WTC11 (cell line): ENCODE data around the gene MAST1. TPM values are rescaled to one million over a fixed set of nuclear protein-coding genes. Genes with fewer than 3 reads are reported as not detected.

Experiments
- ATAC-seq: fragments of 200-7000 bp; cut with Tn5 transposase; 2 replicates; pipeline ENCODE4 v1.10.0; 2021; ENCODE audit warnings: mild to moderate bottlenecking, moderate library complexity
- CTCF ChIA-PET: fragments of 300-600 bp; sonication (Branson Sonifier 250); formaldehyde crosslinking; loops from one replicate; lab custom pipeline; 2021; ENCODE audit warnings: antibody characterized with exemption; lab: Charles Lee
- POLR2A ChIA-PET: fragments of 350-600 bp; sonication (Branson Sonifier 250); formaldehyde crosslinking; loops from one replicate; lab custom pipeline; 2021; ENCODE audit warnings: antibody characterized with exemption; lab: Charles Lee
- DNase-seq: peaks from one replicate; pipeline ENCODE4 v3.0.0; 2021; ENCODE audit warnings: low spot score
- H3K27ac Mint-ChIP-seq: 2 replicates; pipeline ENCODE4 v1.8.0; 2021; ENCODE audit warnings: mixed read lengths
- H3K27me3 Mint-ChIP-seq: 2 replicates; pipeline ENCODE4 v1.8.0; 2021; ENCODE audit warnings: low read depth, mild to moderate bottlenecking, moderate library complexity, mixed read lengths
- H3K36me3 Mint-ChIP-seq: 2 replicates; pipeline ENCODE4 v1.8.0; 2021; ENCODE audit warnings: mixed read lengths
- H3K4me1 Mint-ChIP-seq: 2 replicates; pipeline ENCODE4 v1.8.0; 2022; ENCODE audit warnings: mixed read lengths
- H3K4me3 Mint-ChIP-seq: 2 replicates; pipeline ENCODE4 v1.8.0; 2021; ENCODE audit warnings: mild to moderate bottlenecking, moderate library complexity, mixed read lengths
- H3K9me3 Mint-ChIP-seq: 2 replicates; pipeline ENCODE4 v1.8.0; 2021; ENCODE audit warnings: mixed read lengths
- CBFB ChIP-seq: sonication (generic); formaldehyde crosslinking; IDR thresholded peaks from 2 replicates; pipeline ENCODE4 v1.8.1; 2022; ENCODE audit warnings: mild to moderate bottlenecking, low read depth, missing genetic modification reagents
- CREB1 ChIP-seq: sonication (generic); formaldehyde crosslinking; IDR thresholded peaks from 2 replicates; pipeline ENCODE4 v1.8.0; 2023; ENCODE audit warnings: mild to moderate bottlenecking, missing genetic modification reagents
- ELF4 ChIP-seq: sonication (generic); formaldehyde crosslinking; IDR thresholded peaks from 2 replicates; pipeline ENCODE4 v1.8.1; 2022; ENCODE audit warnings: low read depth, mild to moderate bottlenecking, moderate library complexity, missing genetic modification reagents
- FOXJ3 ChIP-seq: sonication (generic); formaldehyde crosslinking; IDR thresholded peaks from 2 replicates; pipeline ENCODE4 v1.9.0; 2021; ENCODE audit warnings: missing genetic modification reagents, mild to moderate bottlenecking, borderline replicate concordance
- GRHL2 ChIP-seq: fragments of 250-450 bp; sonication (Bioruptor Pico); IDR thresholded peaks from 2 replicates; pipeline ENCODE4 v1.8.0; 2022; ENCODE audit warnings: mild to moderate bottlenecking, moderate library complexity; ENCODE audit not compliant: insufficient replicate concordance, severe bottlenecking
- JUN ChIP-seq: sonication (generic); formaldehyde crosslinking; IDR thresholded peaks from 2 replicates; pipeline ENCODE4 v1.8.0; 2023; ENCODE audit warnings: mild to moderate bottlenecking, missing genetic modification reagents
- MYBL2 ChIP-seq: sonication (generic); formaldehyde crosslinking; IDR thresholded peaks from 2 replicates; pipeline ENCODE4 v1.8.1; 2023; ENCODE audit warnings: mild to moderate bottlenecking, moderate library complexity, missing genetic modification reagents
- SMAD4 ChIP-seq: sonication (generic); formaldehyde crosslinking; IDR thresholded peaks from 2 replicates; pipeline ENCODE4 v1.8.0; 2022; ENCODE audit warnings: mild to moderate bottlenecking, missing genetic modification reagents
- TEAD1 ChIP-seq: sonication (generic); formaldehyde crosslinking; IDR thresholded peaks from 2 replicates; pipeline ENCODE4 v1.8.0; 2022; ENCODE audit warnings: mild to moderate bottlenecking, missing genetic modification reagents
- TEAD4 ChIP-seq: sonication (generic); formaldehyde crosslinking; IDR thresholded peaks from 2 replicates; pipeline ENCODE4 v1.8.0; 2022; ENCODE audit warnings: mild to moderate bottlenecking, missing genetic modification reagents
- ZNF219 ChIP-seq: sonication (generic); formaldehyde crosslinking; IDR thresholded peaks from 2 replicates; pipeline ENCODE4 v1.8.0; 2023; ENCODE audit warnings: missing genetic modification reagents, mild to moderate bottlenecking, borderline replicate concordance
- ZNF263 ChIP-seq: sonication (generic); formaldehyde crosslinking; IDR thresholded peaks from 2 replicates; pipeline ENCODE4 v1.8.1; 2022; ENCODE audit warnings: low read depth, mild to moderate bottlenecking, moderate library complexity, missing genetic modification reagents
- ZNF512 ChIP-seq: sonication (generic); formaldehyde crosslinking; IDR thresholded peaks from 2 replicates; pipeline ENCODE4 v1.8.1; 2022; ENCODE audit warnings: missing genetic modification reagents, borderline replicate concordance
- total RNA-seq: library from RNA; stranded (reverse); gene quantifications from 3 replicates; pipeline ENCODE4 v1.2.3, GENCODE V29; 2021
- TF ChIP-seq, protein P1 (sequence below): sonication (generic); formaldehyde crosslinking; IDR thresholded peaks from 2 replicates; pipeline ENCODE4 v1.8.1; 2022; ENCODE audit warnings: low read depth, mild to moderate bottlenecking, moderate library complexity, missing genetic modification reagents, borderline replicate concordance
- TF ChIP-seq, protein P2 (sequence below): sonication (generic); formaldehyde crosslinking; IDR thresholded peaks from 2 replicates; pipeline ENCODE4 v1.8.0; 2023; ENCODE audit warnings: mild to moderate bottlenecking, missing genetic modification reagents
- TF ChIP-seq, protein P3 (sequence below): sonication (generic); formaldehyde crosslinking; IDR thresholded peaks from 2 replicates; pipeline ENCODE4 v1.8.0; 2022; ENCODE audit warnings: mild to moderate bottlenecking, missing genetic modification reagents
- TF ChIP-seq, protein P4 (sequence below): sonication (generic); formaldehyde crosslinking; IDR thresholded peaks from 2 replicates; pipeline ENCODE4 v1.8.1; 2023; ENCODE audit warnings: mild to moderate bottlenecking, missing genetic modification reagents, moderate library complexity
- TF ChIP-seq, protein P5 (sequence below): sonication (generic); formaldehyde crosslinking; IDR thresholded peaks from 2 replicates; pipeline ENCODE4 v1.8.1; 2023; ENCODE audit warnings: mild to moderate bottlenecking, missing genetic modification reagents, borderline replicate concordance

The MAST1 gene
- total RNA-seq, 1 experiment from 2014 or later, result 24.3 TPM

- H3K9me3 Mint-ChIP-seq, result no peaks in the 10 kb centered on the region
- TF ChIP-seq, protein P1, sequence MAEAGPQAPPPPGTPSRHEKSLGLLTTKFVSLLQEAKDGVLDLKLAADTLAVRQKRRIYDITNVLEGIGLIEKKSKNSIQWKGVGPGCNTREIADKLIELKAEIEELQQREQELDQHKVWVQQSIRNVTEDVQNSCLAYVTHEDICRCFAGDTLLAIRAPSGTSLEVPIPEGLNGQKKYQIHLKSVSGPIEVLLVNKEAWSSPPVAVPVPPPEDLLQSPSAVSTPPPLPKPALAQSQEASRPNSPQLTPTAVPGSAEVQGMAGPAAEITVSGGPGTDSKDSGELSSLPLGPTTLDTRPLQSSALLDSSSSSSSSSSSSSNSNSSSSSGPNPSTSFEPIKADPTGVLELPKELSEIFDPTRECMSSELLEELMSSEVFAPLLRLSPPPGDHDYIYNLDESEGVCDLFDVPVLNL (CRISPR knock-in tag), result no peak
- TF ChIP-seq CBFB (no peak), ZNF219 (CRISPR knock-in tag) (peak; percentile 11; the same call in 1 of the 2 replicates)
- TF ChIP-seq, all 79 proteins: peak for 1
- no peak for ATAC-seq
- Mint-ChIP-seq H3K4me3 (peak overlapping the region; percentile 84), H3K36me3 (no peaks in the 10 kb centered on the region), H3K27me3 (peaks cover 32% of the 10 kb centered on the region), H3K4me1 (peaks cover 32% of the 10 kb centered on the region), H3K27ac (peak overlapping the region; percentile 2; the same call in 1 of the 2 replicates)
- CTCF ChIA-PET, result interaction anchor here (1.1 to 14.0 kb wide), 8 partner anchors 10 to 95 kb away, joined by 3 to 341 read pairs (median 14); partner anchors contain the start of genes HOOK2, PRDX2 and THSD8
- DNase-seq, result no peak
- POLR2A ChIA-PET, result interaction anchor here (1.8 to 3.1 kb wide), 4 partner anchors 8 to 16 kb away, joined by 6 to 29 read pairs (median 12); partner anchors contain the start of genes HOOK2, PRDX2 and THSD8
Observed at GRCh38 chr19:12790628-12791344, 47.5 kb upstream of the MAST1 start.

DNA sequence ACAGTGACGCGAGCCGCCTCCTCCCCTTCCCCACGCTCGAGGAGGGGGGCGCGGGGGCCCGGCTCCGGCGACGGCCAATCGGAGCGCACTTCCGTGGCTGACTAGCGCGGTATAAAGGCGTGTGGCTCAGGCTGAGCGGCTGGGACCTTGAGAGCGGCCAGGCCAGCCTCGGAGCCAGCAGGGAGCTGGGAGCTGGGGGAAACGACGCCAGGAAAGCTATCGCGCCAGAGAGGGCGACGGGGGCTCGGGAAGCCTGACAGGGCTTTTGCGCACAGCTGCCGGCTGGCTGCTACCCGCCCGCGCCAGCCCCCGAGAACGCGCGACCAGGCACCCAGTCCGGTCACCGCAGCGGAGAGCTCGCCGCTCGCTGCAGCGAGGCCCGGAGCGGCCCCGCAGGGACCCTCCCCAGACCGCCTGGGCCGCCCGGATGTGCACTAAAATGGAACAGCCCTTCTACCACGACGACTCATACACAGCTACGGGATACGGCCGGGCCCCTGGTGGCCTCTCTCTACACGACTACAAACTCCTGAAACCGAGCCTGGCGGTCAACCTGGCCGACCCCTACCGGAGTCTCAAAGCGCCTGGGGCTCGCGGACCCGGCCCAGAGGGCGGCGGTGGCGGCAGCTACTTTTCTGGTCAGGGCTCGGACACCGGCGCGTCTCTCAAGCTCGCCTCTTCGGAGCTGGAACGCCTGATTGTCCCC lies 46.8 kb upstream of the MAST1 start, which contains the start of gene JUNB:
Gene JUNB (plus strand): TSS at position 142 of the 706 bp plus-strand sequence. CDS start 286 bp downstream, at position 428.
- peak within 1 kb of the TSS; percentile 84 for H3K4me3 Mint-ChIP-seq
- TF ChIP-seq TEAD1, result 0 out of 2 replicates have a peak, but pooled peaks have one; percentile 56
- TF ChIP-seq, protein P2, sequence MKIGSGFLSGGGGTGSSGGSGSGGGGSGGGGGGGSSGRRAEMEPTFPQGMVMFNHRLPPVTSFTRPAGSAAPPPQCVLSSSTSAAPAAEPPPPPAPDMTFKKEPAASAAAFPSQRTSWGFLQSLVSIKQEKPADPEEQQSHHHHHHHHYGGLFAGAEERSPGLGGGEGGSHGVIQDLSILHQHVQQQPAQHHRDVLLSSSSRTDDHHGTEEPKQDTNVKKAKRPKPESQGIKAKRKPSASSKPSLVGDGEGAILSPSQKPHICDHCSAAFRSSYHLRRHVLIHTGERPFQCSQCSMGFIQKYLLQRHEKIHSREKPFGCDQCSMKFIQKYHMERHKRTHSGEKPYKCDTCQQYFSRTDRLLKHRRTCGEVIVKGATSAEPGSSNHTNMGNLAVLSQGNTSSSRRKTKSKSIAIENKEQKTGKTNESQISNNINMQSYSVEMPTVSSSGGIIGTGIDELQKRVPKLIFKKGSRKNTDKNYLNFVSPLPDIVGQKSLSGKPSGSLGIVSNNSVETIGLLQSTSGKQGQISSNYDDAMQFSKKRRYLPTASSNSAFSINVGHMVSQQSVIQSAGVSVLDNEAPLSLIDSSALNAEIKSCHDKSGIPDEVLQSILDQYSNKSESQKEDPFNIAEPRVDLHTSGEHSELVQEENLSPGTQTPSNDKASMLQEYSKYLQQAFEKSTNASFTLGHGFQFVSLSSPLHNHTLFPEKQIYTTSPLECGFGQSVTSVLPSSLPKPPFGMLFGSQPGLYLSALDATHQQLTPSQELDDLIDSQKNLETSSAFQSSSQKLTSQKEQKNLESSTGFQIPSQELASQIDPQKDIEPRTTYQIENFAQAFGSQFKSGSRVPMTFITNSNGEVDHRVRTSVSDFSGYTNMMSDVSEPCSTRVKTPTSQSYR (CRISPR knock-in tag), result 0 out of 2 replicates have a peak, but pooled peaks have one; percentile 27
- no peak for TF ChIP-seq ZNF512 (CRISPR knock-in tag)
- TF ChIP-seq JUN (CRISPR knock-in tag), result no peak
- no peak for TF ChIP-seq CREB1
- no peak for TF ChIP-seq FOXJ3 (CRISPR knock-in tag)
- TF ChIP-seq, protein P3, sequence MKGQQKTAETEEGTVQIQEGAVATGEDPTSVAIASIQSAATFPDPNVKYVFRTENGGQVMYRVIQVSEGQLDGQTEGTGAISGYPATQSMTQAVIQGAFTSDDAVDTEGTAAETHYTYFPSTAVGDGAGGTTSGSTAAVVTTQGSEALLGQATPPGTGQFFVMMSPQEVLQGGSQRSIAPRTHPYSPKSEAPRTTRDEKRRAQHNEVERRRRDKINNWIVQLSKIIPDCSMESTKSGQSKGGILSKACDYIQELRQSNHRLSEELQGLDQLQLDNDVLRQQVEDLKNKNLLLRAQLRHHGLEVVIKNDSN (CRISPR knock-in tag), result no peak
- no peak for TF ChIP-seq SMAD4 (CRISPR knock-in tag)
- TF ChIP-seq TEAD4 (CRISPR knock-in tag), result peak; percentile 48; the same call in 1 of the 2 replicates
- TF ChIP-seq, protein P1 (CRISPR knock-in tag), result 0 out of 2 replicates have a peak, but pooled peaks have one; percentile 56
- TF ChIP-seq GRHL2, result no peak
- TF ChIP-seq, protein P4, sequence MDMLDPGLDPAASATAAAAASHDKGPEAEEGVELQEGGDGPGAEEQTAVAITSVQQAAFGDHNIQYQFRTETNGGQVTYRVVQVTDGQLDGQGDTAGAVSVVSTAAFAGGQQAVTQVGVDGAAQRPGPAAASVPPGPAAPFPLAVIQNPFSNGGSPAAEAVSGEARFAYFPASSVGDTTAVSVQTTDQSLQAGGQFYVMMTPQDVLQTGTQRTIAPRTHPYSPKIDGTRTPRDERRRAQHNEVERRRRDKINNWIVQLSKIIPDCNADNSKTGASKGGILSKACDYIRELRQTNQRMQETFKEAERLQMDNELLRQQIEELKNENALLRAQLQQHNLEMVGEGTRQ (CRISPR knock-in tag), result no peak
- TF ChIP-seq, protein P5, sequence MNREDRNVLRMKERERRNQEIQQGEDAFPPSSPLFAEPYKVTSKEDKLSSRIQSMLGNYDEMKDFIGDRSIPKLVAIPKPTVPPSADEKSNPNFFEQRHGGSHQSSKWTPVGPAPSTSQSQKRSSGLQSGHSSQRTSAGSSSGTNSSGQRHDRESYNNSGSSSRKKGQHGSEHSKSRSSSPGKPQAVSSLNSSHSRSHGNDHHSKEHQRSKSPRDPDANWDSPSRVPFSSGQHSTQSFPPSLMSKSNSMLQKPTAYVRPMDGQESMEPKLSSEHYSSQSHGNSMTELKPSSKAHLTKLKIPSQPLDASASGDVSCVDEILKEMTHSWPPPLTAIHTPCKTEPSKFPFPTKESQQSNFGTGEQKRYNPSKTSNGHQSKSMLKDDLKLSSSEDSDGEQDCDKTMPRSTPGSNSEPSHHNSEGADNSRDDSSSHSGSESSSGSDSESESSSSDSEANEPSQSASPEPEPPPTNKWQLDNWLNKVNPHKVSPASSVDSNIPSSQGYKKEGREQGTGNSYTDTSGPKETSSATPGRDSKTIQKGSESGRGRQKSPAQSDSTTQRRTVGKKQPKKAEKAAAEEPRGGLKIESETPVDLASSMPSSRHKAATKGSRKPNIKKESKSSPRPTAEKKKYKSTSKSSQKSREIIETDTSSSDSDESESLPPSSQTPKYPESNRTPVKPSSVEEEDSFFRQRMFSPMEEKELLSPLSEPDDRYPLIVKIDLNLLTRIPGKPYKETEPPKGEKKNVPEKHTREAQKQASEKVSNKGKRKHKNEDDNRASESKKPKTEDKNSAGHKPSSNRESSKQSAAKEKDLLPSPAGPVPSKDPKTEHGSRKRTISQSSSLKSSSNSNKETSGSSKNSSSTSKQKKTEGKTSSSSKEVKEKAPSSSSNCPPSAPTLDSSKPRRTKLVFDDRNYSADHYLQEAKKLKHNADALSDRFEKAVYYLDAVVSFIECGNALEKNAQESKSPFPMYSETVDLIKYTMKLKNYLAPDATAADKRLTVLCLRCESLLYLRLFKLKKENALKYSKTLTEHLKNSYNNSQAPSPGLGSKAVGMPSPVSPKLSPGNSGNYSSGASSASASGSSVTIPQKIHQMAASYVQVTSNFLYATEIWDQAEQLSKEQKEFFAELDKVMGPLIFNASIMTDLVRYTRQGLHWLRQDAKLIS (CRISPR knock-in tag), result no peak
- TF ChIP-seq MYBL2 (CRISPR knock-in tag), result 0 out of 2 replicates have a peak, but pooled peaks have one; percentile 22
- no peak for TF ChIP-seq ZNF263
- TF ChIP-seq ELF4 (CRISPR knock-in tag), result peak; percentile 75; the same call in 1 of the 2 replicates

More for the DNA sequence above, 46.8 kb upstream of the MAST1 start, which contains the start of gene JUNB:
- Mint-ChIP-seq H3K36me3 (no peaks in the 10 kb centered on the region), H3K9me3 (no peaks in the 10 kb centered on the region), H3K27me3 (peaks cover 32% of the 10 kb centered on the region), H3K27ac (peak within 1 kb of the TSS; percentile 79), H3K4me1 (peaks cover 39% of the 10 kb centered on the region)
- peak; percentile 81 for DNase-seq
- peak; percentile 17 for ATAC-seq
- ChIA-PET POLR2A (interaction anchor here (0.6 to 3.1 kb wide), 10 partner anchors 8 to 174 kb away, joined by 3 to 29 read pairs (median 4); partner anchors contain the start of genes DNASE2, HOOK2, PRDX2 and RNASEH2A), CTCF (interaction anchor here (0.9 to 14.0 kb wide), 10 partner anchors 10 to 119 kb away, joined by 3 to 341 read pairs (median 8); partner anchors contain the start of genes HOOK2, PRDX2 and THSD8)
